ENCODE data around the gene MACROH2A2. TPM values are rescaled to one million over a fixed set of nuclear protein-coding genes. Genes with fewer than 3 reads are reported as not detected.

Gene MACROH2A2
- total RNA-seq, 1 experiment from 2014 or later: 11.3 TPM

DNA sequence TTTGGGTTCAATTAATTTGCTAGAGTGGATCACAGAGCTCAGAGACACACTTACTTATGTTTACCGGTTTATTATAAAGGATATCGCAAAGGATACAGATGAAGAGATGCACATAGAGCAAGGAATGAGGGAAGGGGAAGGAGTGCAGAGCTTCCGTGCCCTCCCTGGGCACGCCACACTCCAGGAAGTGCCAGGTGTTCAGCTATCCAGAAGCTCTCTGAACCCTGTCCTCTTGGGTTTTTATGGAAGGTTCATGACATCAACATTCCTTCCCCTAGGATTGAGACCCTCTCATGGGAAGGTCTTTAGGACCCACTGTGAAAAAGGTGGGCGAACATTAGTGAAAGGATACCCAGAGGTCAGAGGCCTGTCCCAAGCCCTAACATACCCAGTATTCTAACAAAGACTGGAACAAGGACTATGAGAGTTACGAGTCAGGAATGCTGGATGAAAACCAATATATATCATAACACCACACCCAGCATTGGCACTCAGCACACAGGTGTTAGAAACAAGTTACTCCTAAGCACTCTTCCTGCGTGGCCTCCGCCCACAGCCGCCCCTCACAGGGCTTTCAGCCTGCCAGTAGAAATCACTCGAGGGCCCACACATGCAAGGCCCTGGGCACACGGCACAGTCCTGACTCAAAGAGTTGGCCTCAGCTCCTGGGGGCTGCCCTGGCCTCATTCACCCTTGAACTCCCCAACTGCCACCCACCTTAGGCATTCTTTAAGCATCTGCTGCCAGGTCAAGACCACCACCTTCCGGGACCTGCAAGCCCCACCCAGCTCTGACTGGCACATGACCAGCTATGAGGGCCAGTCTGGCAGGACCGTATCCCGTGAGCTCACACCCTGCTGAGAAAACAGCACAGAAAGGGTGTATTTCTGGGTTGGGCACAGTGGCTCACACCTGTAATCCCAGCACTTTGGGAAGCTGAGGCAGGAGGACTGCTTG is 85.6 kb downstream of the MACROH2A2 start:
- Histone ChIP-seq H3K27me3 (ENCODE audit: insufficient read depth, low read length) (no peaks in the 10 kb centered on the region), H2AFZ (ENCODE audit: low read length) (no peak overlapping the region), H4K5ac (ENCODE audit: insufficient read length, low read depth, low read length) (no peak overlapping the region), H4K8ac (replicated peaks; ENCODE audit: insufficient read length, low read depth, low read length) (no peak overlapping the region), H3K27ac (ENCODE audit: insufficient read length, low read depth, low read length) (no peak overlapping the region), H3K9me3 (ENCODE audit: control insufficient read depth, low read depth, low read length) (no peaks in the 10 kb centered on the region), H2BK120ac (ENCODE audit: low read depth, low read length, poor library complexity, severe bottlenecking) (no peak overlapping the region), H3K79me2 (ENCODE audit: insufficient read depth, low read length) (no peaks in the 10 kb centered on the region), H3K23me2 (ENCODE audit: insufficient read length, low read depth, low read length, poor library complexity, severe bottlenecking) (no peaks in the 10 kb centered on the region), H3K79me1 (ENCODE audit: insufficient read depth, low read depth, low read length, poor library complexity, severe bottlenecking) (no peaks in the 10 kb centered on the region), H4K20me1 (ENCODE audit: control insufficient read depth, insufficient read depth, insufficient read length) (no peaks in the 10 kb centered on the region), H3K56ac (ENCODE audit: insufficient read length, low read depth, low read length) (no peak overlapping the region), H2BK20ac (ENCODE audit: low read depth, low read length, poor library complexity, severe bottlenecking) (no peak overlapping the region), H3T11ph (ENCODE audit: low read length) (no peak overlapping the region), H3K4me1 (ENCODE audit: insufficient read depth, low read length) (no peaks in the 10 kb centered on the region), H2BK12ac (ENCODE audit: insufficient read length, low read depth, low read length) (no peak overlapping the region), H3K4ac (ENCODE audit: low read depth, low read length) (no peak overlapping the region), H2BK15ac (ENCODE audit: low read depth, low read length) (no peak overlapping the region), H2AK5ac (ENCODE audit: insufficient read length, low read length) (no peak overlapping the region), H3K9ac (ENCODE audit: extremely low read depth, insufficient read length, low read length) (no peak overlapping the region), H4K91ac (ENCODE audit: insufficient read length, low read depth, low read length) (no peak overlapping the region), H3K4me2 (ENCODE audit: insufficient read depth, insufficient read length, low read length) (no peak overlapping the region), H3K18ac (ENCODE audit: insufficient read length, low read depth, low read length) (no peak overlapping the region), H3K23ac (ENCODE audit: insufficient read length, low read depth, low read length) (no peak overlapping the region), H2BK5ac (ENCODE audit: insufficient read length, low read length) (no peak overlapping the region), H3K14ac (ENCODE audit: insufficient read depth, low read length) (no peak overlapping the region; the same call in 1 of the 2 replicates)
- H3K27me3 Mint-ChIP-seq (ENCODE audit: low read depth): peaks cover 11% of the 10 kb centered on the region
- no peaks in the 10 kb centered on the region for H3K9me3 Mint-ChIP-seq
- DNase-seq: no peak
- no peak overlapping the region for H3K4me3 Mint-ChIP-seq
- H3K4me1 Mint-ChIP-seq: peaks cover 7 to 8% of the 10 kb centered on the region in 2 experiments
- WGBS (ENCODE audit: extremely low coverage, insufficient read length, low lambda C conversion rate): no CpG with 5 or more reads among the region's 14 CpGs
- TF ChIP-seq CTCF (conservative IDR thresholded peaks at IDR 0.05): no peak
- H3K36me3 Mint-ChIP-seq (ENCODE audit: insufficient read depth in 1 of 3, low read depth in 3 of 3): peaks cover 0 to 2% (median 0%) of the 10 kb centered on the region in 3 experiments; a peak in 2 of 7 replicates
- no peak overlapping the region for H3K27ac Mint-ChIP-seq

All from H9 (cell line).